ENCODE measurements around the gene SECTM1.

Gene SECTM1

DNA sequence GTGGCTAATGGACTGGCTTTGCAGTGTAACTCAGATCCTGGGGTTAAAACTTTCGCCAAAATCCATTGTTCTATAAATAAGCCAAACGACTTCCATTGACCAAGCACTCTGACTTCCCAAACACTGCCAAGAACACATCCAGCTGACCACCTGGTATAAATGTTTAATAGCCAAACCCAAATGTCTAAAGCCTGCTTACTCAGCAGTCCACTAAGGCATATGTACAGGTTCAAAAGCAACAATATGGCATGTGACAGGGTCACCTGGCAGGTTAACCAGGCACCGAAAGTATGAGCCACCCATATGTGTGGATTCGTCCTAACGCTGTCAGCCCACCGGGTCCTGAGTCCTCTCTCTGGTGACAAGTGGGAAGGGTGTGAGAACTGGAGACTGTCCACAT, 62.2 kb downstream of the SECTM1 start:
- DNase-seq (ENCODE audit: low read depth in 2 of 2) = no peak
- TF ChIP-seq, protein P1, sequence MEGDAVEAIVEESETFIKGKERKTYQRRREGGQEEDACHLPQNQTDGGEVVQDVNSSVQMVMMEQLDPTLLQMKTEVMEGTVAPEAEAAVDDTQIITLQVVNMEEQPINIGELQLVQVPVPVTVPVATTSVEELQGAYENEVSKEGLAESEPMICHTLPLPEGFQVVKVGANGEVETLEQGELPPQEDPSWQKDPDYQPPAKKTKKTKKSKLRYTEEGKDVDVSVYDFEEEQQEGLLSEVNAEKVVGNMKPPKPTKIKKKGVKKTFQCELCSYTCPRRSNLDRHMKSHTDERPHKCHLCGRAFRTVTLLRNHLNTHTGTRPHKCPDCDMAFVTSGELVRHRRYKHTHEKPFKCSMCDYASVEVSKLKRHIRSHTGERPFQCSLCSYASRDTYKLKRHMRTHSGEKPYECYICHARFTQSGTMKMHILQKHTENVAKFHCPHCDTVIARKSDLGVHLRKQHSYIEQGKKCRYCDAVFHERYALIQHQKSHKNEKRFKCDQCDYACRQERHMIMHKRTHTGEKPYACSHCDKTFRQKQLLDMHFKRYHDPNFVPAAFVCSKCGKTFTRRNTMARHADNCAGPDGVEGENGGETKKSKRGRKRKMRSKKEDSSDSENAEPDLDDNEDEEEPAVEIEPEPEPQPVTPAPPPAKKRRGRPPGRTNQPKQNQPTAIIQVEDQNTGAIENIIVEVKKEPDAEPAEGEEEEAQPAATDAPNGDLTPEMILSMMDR (IDR thresholded peaks at IDR 0.05; ENCODE audit: low read depth, low read length) = no peak
- H3K4me3 ChIP-seq (replicated peaks in 1 of 2; ENCODE audit: low read depth in 2 of 2, low read length in 2 of 2) = peak overlapping the region in 1 of 2 donors; percentile 82
